Measurements from ENCODE around the gene FBXW12. TPM values are rescaled to one million over a fixed set of nuclear protein-coding genes. Genes with fewer than 3 reads are reported as not detected.
A peak's percentile ranks its signal among the peaks of the same experiment; 100 is the strongest.

Gene FBXW12
- total RNA-seq, 1 experiment from 2014 or later = 0.74 TPM

- H4K91ac ChIP-seq (ENCODE audit: insufficient read length, low read depth, low read length) = no peak within 1 kb of the TSS
- H2BK12ac ChIP-seq (ENCODE audit: insufficient read length, low read depth, low read length) = no peak within 1 kb of the TSS
- Mint-ChIP-seq H3K27me3 (ENCODE audit: low read depth) (no peaks in the 10 kb centered on the region), H3K27ac (peak within 1 kb of the TSS; percentile 97 to 98 (median 97)), H3K4me1 (peaks cover 50 to 51% of the 10 kb centered on the region in 2 experiments), H3K4me3 (peak within 1 kb of the TSS; percentile 92 to 93), H3K36me3 (ENCODE audit: insufficient read depth in 1 of 3, low read depth in 3 of 3) (peaks cover 21 to 44% (median 38%) of the 10 kb centered on the region in 3 experiments; a peak in 6 of 7 replicates), H3K9me3 (no peaks in the 10 kb centered on the region)
- H3T11ph ChIP-seq (ENCODE audit: low read length) = no peak within 1 kb of the TSS
- no peak within 1 kb of the TSS for H2BK120ac ChIP-seq (ENCODE audit: low read depth, low read length, poor library complexity, severe bottlenecking)
- no peaks in the 10 kb centered on the region for H3K27me3 ChIP-seq (ENCODE audit: insufficient read depth, low read length)
- H3K9ac ChIP-seq (ENCODE audit: extremely low read depth, insufficient read length, low read length) = peak within 1 kb of the TSS; percentile 57
- H2BK20ac ChIP-seq (ENCODE audit: low read depth, low read length, poor library complexity, severe bottlenecking) = no peak within 1 kb of the TSS
- WGBS (ENCODE audit: extremely low coverage, insufficient read length, low lambda C conversion rate) = no CpG with 5 or more reads among the region's 15 CpGs
- peak within 1 kb of the TSS; percentile 73 for H3K18ac ChIP-seq (ENCODE audit: insufficient read length, low read depth, low read length)
- no peak within 1 kb of the TSS for H3K56ac ChIP-seq (ENCODE audit: insufficient read length, low read depth, low read length)
- H3K14ac ChIP-seq (ENCODE audit: insufficient read depth, low read length) = peak within 1 kb of the TSS; percentile 85; the same call in 1 of the 2 replicates
- H3K79me2 ChIP-seq (ENCODE audit: insufficient read depth, low read length) = peaks cover 32% of the 10 kb centered on the region; the same call in 1 of the 2 replicates
- no peak within 1 kb of the TSS for H4K8ac ChIP-seq (replicated peaks; ENCODE audit: insufficient read length, low read depth, low read length)
- peak within 1 kb of the TSS; percentile 65 for H3K4me2 ChIP-seq (ENCODE audit: insufficient read depth, insufficient read length, low read length)
- no peak within 1 kb of the TSS for H2AK5ac ChIP-seq (ENCODE audit: insufficient read length, low read length)
- peaks cover 13% of the 10 kb centered on the region; the same call in 1 of the 2 replicates for H3K4me1 ChIP-seq (ENCODE audit: insufficient read depth, low read length)
- no peak within 1 kb of the TSS for H3K23ac ChIP-seq (ENCODE audit: insufficient read length, low read depth, low read length)
- H3K9me3 ChIP-seq (ENCODE audit: control insufficient read depth, low read depth, low read length) = no peaks in the 10 kb centered on the region
- H2AFZ ChIP-seq (ENCODE audit: low read length) = no peak within 1 kb of the TSS
- H4K5ac ChIP-seq (ENCODE audit: insufficient read length, low read depth, low read length) = no peak within 1 kb of the TSS
- peaks cover 13% of the 10 kb centered on the region for H3K23me2 ChIP-seq (ENCODE audit: insufficient read length, low read depth, low read length, poor library complexity, severe bottlenecking)
- no peaks in the 10 kb centered on the region for H3K79me1 ChIP-seq (ENCODE audit: insufficient read depth, low read depth, low read length, poor library complexity, severe bottlenecking)
- no peak within 1 kb of the TSS for H3K27ac ChIP-seq (ENCODE audit: insufficient read length, low read depth, low read length)
- no peak within 1 kb of the TSS for H2BK5ac ChIP-seq (ENCODE audit: insufficient read length, low read length)
- peak; percentile 97 for DNase-seq
- no peaks in the 10 kb centered on the region for H4K20me1 ChIP-seq (ENCODE audit: control insufficient read depth, insufficient read depth, insufficient read length)
- no peak within 1 kb of the TSS; the same call in 1 of the 2 replicates for H3K4ac ChIP-seq (ENCODE audit: low read depth, low read length)
- H2BK15ac ChIP-seq (ENCODE audit: low read depth, low read length) = no peak within 1 kb of the TSS
- TF ChIP-seq, protein P1, sequence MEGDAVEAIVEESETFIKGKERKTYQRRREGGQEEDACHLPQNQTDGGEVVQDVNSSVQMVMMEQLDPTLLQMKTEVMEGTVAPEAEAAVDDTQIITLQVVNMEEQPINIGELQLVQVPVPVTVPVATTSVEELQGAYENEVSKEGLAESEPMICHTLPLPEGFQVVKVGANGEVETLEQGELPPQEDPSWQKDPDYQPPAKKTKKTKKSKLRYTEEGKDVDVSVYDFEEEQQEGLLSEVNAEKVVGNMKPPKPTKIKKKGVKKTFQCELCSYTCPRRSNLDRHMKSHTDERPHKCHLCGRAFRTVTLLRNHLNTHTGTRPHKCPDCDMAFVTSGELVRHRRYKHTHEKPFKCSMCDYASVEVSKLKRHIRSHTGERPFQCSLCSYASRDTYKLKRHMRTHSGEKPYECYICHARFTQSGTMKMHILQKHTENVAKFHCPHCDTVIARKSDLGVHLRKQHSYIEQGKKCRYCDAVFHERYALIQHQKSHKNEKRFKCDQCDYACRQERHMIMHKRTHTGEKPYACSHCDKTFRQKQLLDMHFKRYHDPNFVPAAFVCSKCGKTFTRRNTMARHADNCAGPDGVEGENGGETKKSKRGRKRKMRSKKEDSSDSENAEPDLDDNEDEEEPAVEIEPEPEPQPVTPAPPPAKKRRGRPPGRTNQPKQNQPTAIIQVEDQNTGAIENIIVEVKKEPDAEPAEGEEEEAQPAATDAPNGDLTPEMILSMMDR (conservative IDR thresholded peaks at IDR 0.05) = no peak
These were observed 58.1 kb downstream of the FBXW12 start, which contains the start of gene PLXNB1 for GRCh38 chr3:48429960-48430707. Gene PLXNB1 (minus strand): TSS chr3:48430086. CDS start chr3:48424611, 5,475 bp downstream.
